Nephron progenitor cell (in vitro differentiated cells): ENCODE results near the gene CNTN2.

Experiments
- DNase-seq: peaks from one replicate; pipeline ENCODE4 v3.0.0; 2021
- H3K27ac Mint-ChIP-seq: 2 replicates; pipeline ENCODE4 v1.8.0; 2021; ENCODE audit warnings: mild to moderate bottlenecking, moderate library complexity, mixed read lengths
- H3K27me3 Mint-ChIP-seq: 2 replicates; pipeline ENCODE4 v1.8.0; 2021; ENCODE audit warnings: mild to moderate bottlenecking, low read depth, mixed read lengths; ENCODE audit not compliant: poor library complexity
- H3K36me3 Mint-ChIP-seq: 2 replicates; pipeline ENCODE4 v1.8.0; 2021; ENCODE audit warnings: low read depth, mixed read lengths
- H3K4me1 Mint-ChIP-seq: 2 replicates; pipeline ENCODE4 v1.8.0; 2021; ENCODE audit warnings: mixed read lengths
- H3K4me3 Mint-ChIP-seq: 2 replicates; pipeline ENCODE4 v1.8.0; 2021; ENCODE audit warnings: mild to moderate bottlenecking, moderate library complexity, mixed read lengths
- H3K9me3 Mint-ChIP-seq: 2 replicates; pipeline ENCODE4 v1.8.0; 2021; ENCODE audit warnings: mild to moderate bottlenecking, moderate library complexity, mixed read lengths
- TF ChIP-seq, protein P1 (sequence below): fragments of 200-600 bp; sonication (generic); IDR thresholded peaks from 2 replicates; pipeline ENCODE4 v1.5.0; 2021; ENCODE audit warnings: antibody characterized with exemption

Gene CNTN2

GRCh38 chr1:205075642-205076155 is 32.7 kb downstream of the CNTN2 start:
- Mint-ChIP-seq H3K36me3 (no peaks in the 10 kb centered on the region), H3K27me3 (peaks cover 16% of the 10 kb centered on the region), H3K27ac (no peak overlapping the region), H3K4me3 (no peak overlapping the region), H3K4me1 (no peaks in the 10 kb centered on the region), H3K9me3 (no peaks in the 10 kb centered on the region)
- no peak for DNase-seq
- TF ChIP-seq, protein P1, sequence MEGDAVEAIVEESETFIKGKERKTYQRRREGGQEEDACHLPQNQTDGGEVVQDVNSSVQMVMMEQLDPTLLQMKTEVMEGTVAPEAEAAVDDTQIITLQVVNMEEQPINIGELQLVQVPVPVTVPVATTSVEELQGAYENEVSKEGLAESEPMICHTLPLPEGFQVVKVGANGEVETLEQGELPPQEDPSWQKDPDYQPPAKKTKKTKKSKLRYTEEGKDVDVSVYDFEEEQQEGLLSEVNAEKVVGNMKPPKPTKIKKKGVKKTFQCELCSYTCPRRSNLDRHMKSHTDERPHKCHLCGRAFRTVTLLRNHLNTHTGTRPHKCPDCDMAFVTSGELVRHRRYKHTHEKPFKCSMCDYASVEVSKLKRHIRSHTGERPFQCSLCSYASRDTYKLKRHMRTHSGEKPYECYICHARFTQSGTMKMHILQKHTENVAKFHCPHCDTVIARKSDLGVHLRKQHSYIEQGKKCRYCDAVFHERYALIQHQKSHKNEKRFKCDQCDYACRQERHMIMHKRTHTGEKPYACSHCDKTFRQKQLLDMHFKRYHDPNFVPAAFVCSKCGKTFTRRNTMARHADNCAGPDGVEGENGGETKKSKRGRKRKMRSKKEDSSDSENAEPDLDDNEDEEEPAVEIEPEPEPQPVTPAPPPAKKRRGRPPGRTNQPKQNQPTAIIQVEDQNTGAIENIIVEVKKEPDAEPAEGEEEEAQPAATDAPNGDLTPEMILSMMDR, result no peak

DNA sequence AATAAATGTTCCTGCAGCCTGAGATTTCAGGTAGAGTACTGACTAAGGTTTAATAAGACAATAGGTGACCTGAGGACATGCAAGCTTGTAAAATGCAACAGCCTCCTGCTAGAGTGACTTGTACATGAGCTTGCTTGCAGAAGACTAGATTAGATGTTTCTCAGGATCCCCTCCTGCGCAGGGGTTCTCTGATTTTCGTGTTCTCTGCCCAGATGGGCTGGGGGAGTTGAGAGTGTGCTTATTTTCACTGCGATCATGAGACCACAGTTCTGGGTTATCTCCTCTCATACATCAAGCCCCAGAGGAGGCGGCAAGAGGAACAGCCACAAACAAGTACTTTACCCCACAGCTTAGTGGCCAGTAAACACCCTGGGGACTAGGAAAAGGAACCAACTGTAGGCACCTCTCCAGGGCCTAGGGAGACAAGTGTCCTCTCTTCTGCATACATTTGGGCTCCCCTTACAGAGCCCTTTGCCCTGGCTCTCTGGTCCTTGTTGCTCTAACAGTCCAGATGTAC is 33.3 kb downstream of the CNTN2 start:
- Mint-ChIP-seq H3K4me3 (no peak overlapping the region), H3K27ac (no peak overlapping the region), H3K9me3 (no peaks in the 10 kb centered on the region), H3K36me3 (no peaks in the 10 kb centered on the region), H3K4me1 (no peaks in the 10 kb centered on the region), H3K27me3 (peaks cover 13% of the 10 kb centered on the region)
- TF ChIP-seq, protein P1, result no peak
- no peak for DNase-seq

DNA sequence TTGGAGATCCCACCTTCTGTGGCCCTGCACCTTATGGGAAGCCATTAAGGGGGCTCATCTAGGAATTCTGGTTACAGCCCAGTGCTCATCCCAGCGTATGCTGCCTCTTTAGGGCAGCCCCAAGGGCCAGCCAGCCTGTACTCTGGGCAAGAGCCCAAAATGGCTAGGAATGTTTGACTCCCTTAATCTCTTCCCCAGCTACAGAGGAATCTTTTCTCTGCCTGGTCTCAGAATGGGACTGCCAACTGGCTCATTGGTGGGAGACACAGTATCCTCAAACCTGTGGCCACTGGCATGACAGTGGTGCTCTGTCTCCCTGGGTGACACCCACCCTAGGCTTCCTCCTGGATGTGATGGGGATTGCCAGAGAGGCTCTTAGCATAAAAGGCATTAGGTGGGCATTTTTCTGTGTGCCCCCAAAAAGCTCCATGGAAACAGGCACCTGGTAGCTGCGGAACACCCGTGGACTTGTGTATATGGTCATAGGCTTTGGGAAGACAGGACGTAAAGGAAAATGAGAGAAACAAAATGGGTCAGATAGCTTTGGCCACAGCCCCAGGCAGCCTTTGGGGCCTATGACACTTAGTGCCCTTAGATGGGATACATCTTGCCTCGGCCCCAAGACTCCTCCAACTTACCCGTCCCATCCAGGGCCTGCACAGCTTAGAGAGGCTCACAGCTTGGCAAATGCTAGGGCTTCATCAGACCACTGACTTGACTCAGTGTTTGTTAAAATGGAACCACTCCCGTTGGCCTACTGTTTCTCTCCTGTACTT is 34.3 kb downstream of the CNTN2 start:
- Mint-ChIP-seq H3K4me1 (no peaks in the 10 kb centered on the region), H3K36me3 (no peaks in the 10 kb centered on the region), H3K27me3 (peaks cover 13% of the 10 kb centered on the region), H3K4me3 (no peak overlapping the region), H3K27ac (no peak overlapping the region), H3K9me3 (no peaks in the 10 kb centered on the region)
- no peak for DNase-seq
- TF ChIP-seq, protein P1, result no peak

- Mint-ChIP-seq H3K27ac (no peak overlapping the region), H3K4me1 (no peaks in the 10 kb centered on the region), H3K36me3 (no peaks in the 10 kb centered on the region), H3K27me3 (peaks cover 13% of the 10 kb centered on the region), H3K4me3 (no peak overlapping the region), H3K9me3 (no peaks in the 10 kb centered on the region)
- TF ChIP-seq, protein P1, result no peak
- no peak for DNase-seq
These were observed 34.9 kb downstream of the CNTN2 start for GRCh38 chr1:205077934-205078311.

GRCh38 chr1:205082431-205082830 is 39.4 kb downstream of the CNTN2 start:
- Mint-ChIP-seq H3K27me3 (peaks cover 4% of the 10 kb centered on the region), H3K27ac (no peak overlapping the region), H3K9me3 (no peaks in the 10 kb centered on the region), H3K4me3 (no peak overlapping the region), H3K36me3 (peaks cover 35% of the 10 kb centered on the region), H3K4me1 (no peaks in the 10 kb centered on the region)
- TF ChIP-seq, protein P1, result no peak
- no peak for DNase-seq

DNA sequence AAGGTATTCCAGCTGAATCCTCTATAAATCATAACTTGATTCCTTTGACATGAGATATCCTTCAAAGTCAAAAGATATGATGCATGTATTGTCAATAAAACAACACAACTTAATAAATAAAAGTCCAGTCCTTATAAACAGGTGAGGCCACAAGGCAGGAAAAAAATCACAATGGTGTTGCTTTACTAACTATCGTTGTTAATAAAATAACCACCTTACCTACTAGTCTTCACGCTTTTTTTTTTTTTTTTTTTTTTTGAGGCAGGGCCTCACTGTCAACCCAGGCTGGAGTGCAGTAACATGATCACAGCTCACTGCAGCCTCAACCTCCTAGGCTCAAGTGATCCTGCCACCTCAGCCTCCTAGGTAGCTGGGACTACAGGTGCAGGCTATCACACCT is 41.3 kb downstream of the CNTN2 start, which contains the start of gene TMEM81:
TSS of gene TMEM81 (minus strand) at position 101 of the 400 bp plus-strand sequence. CDS start 140 bp downstream, outside the sequence.
- Mint-ChIP-seq H3K27ac (no peak within 1 kb of the TSS), H3K27me3 (peaks cover 4% of the 10 kb centered on the region), H3K36me3 (peaks cover 54% of the 10 kb centered on the region), H3K4me1 (no peaks in the 10 kb centered on the region), H3K9me3 (no peaks in the 10 kb centered on the region), H3K4me3 (no peak within 1 kb of the TSS)
- no peak for DNase-seq
- TF ChIP-seq, protein P1, result no peak
